HepG2 (cell line): ENCODE results near the gene PTPRD.

ENCODE experiments used
- CENPT ChIP-seq: sonication (generic); formaldehyde crosslinking; IDR thresholded peaks from 2 replicates; pipeline ENCODE4 v1.8.0; 2022; ENCODE audit warnings: low read depth, mild to moderate bottlenecking, moderate library complexity, missing genetic modification reagents
- GABPA ChIP-seq, 2 experiments: IDR thresholded peaks; 2 replicates each; pipeline ENCODE4 v1.6.1; 2011 to 2016; ENCODE audit warnings: low read depth in 2 of 2, low read length in 1 of 2, missing biosample characterization in 1 of 2, missing genetic modification characterization in 1 of 2
- GATA4 ChIP-seq: sonication (generic); IDR thresholded peaks from 2 replicates; pipeline ENCODE4 v1.6.1; 2016; ENCODE audit warnings: antibody characterized with exemption, low read depth, borderline replicate concordance
- MYC ChIP-seq: sonication (generic); formaldehyde crosslinking; IDR thresholded peaks from 2 replicates; pipeline ENCODE4 v1.9.0; 2021; ENCODE audit warnings: missing genetic modification reagents, borderline replicate concordance
- PAX8 ChIP-seq: sonication (generic); formaldehyde crosslinking; IDR thresholded peaks from 2 replicates; pipeline ENCODE4 v1.8.0; 2022; ENCODE audit warnings: mild to moderate bottlenecking, missing genetic modification reagents, borderline replicate concordance
- POLR2A ChIP-seq, 2 experiments: IDR thresholded peaks; 2 replicates each; pipeline ENCODE4 v1.6.1; 2011; ENCODE audit warnings: low read depth in 2 of 2, low read length in 2 of 2, mild to moderate bottlenecking in 1 of 2, moderate library complexity in 1 of 2; ENCODE audit not compliant: insufficient read depth in 1 of 2
- TBP ChIP-seq: sonication (generic); formaldehyde crosslinking; IDR thresholded peaks from 2 replicates; pipeline ENCODE4 v1.5.0; 2020; ENCODE audit warnings: missing genetic modification reagents
- ZNF101 ChIP-seq: sonication (generic); formaldehyde crosslinking; IDR thresholded peaks from 2 replicates; pipeline ENCODE4 v1.4.0; 2020; ENCODE audit warnings: mild to moderate bottlenecking, low read depth, missing genetic modification reagents, borderline replicate concordance
- TF ChIP-seq, protein P1 (sequence below): sonication (generic); formaldehyde crosslinking; IDR thresholded peaks from 2 replicates; pipeline ENCODE4 v1.8.0; 2022; ENCODE audit warnings: mild to moderate bottlenecking, missing genetic modification reagents, moderate library complexity
- TF ChIP-seq, protein P2 (sequence below): sonication (generic); formaldehyde crosslinking; IDR thresholded peaks from 2 replicates; pipeline ENCODE4 v1.8.1; 2023; ENCODE audit warnings: mild to moderate bottlenecking, inconsistent platforms, moderate library complexity, missing genetic modification reagents, borderline replicate concordance

DNA sequence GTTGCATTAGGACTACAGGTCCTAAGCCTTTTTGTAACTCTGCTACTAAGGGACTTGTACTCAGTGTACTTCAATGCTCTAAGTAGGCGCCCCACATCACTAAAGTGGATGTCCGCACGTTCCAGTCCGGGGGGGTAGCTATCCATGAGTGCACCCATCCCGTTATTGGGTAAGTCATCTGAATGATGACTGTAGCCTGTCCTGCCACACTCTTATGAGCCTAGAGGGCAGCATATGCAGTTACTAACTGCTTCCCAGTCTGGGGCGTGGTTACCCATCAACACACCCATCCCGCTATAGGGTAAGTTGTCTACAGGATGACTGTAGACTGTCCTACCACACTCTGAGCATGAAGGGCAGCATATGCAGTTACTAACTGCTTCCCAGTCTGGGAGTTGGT lies 1053.9 kb downstream of the PTPRD start:
- no peak for TF ChIP-seq GABPA (IDR thresholded peaks at IDR 0.05; ENCODE audit: low read depth, low read length)
- TF ChIP-seq GABPA (CRISPR knock-in tag; IDR thresholded peaks at IDR 0.05; ENCODE audit: low read depth), result no peak
- TF ChIP-seq MYC (CRISPR knock-in tag), result no peak
- TF ChIP-seq CENPT, result no peak
- TF ChIP-seq PAX8, result no peak
- TF ChIP-seq ZNF101, result no peak
- no peak for TF ChIP-seq GATA4
- TF ChIP-seq POLR2A (IDR thresholded peaks at IDR 0.05; ENCODE audit: insufficient read depth in 1 of 2, low read depth in 2 of 2, low read length in 2 of 2), result no peak
- TF ChIP-seq, protein P1, sequence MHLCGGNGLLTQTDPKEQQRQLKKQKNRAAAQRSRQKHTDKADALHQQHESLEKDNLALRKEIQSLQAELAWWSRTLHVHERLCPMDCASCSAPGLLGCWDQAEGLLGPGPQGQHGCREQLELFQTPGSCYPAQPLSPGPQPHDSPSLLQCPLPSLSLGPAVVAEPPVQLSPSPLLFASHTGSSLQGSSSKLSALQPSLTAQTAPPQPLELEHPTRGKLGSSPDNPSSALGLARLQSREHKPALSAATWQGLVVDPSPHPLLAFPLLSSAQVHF (CRISPR knock-in tag), result no peak
- TF ChIP-seq, protein P2, sequence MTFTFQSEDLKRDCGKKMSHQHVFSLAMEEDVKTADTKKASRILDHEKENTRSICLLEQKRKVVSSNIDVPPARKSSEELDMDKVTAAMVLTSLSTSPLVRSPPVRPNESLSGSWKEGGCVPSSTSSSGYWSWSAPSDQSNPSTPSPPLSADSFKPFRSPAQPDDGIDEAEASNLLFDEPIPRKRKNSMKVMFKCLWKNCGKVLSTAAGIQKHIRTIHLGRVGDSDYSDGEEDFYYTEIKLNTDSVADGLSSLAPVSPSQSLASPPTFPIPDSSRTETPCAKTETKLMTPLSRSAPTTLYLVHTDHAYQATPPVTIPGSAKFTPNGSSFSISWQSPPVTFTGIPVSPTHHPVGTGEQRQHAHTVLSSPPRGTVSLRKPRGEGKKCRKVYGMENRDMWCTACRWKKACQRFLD (CRISPR knock-in tag), result no peak
- TF ChIP-seq TBP (CRISPR knock-in tag), result no peak
